Activated naive CD4-positive, alpha-beta T cell treated with anti-CD3 and anti-CD28 coated beads, Interleukin-2, amount 50 U/mL, for 16 hours (primary cell): ENCODE measurements around the gene ACVR2A.

Source experiments
- DNase-seq: peaks from one replicate; pipeline ENCODE4 v3.0.0-alpha.2; 2020

Gene ACVR2A

DNA sequence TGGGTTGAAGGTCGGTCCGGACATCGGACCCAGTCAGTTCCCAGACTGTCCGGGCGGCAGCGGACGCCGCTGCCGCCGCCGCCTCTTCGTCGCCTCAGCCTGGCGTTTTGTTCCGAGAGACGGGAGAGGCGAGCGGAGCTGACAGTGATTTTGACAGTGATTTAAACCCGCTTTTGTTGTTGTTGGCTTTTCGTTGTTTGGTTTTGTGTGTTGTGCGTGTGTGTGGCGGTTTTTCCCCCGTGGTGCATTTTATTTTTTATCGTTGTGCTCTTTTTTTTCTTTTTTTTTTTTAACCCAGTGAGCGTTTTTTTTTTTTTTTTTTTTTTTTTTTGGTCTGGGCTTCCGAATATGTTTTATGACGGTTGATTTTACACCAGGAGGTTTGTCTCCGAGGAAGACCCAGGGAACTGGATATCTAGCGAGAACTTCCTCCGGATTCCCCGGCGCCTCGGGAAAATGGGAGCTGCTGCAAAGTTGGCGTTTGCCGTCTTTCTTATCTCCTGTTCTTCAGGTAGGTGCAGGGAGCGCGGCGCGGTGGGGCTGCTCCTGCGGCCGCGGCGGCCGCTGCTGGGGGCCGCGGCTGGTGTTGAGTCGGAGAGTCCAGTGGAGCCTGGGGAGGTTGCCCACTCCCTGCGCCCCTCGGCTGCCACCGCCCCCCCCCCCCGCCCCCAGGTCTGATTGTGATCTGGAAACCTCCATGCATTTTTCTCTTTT, at the start of gene ACVR2A:
Gene ACVR2A (plus strand): TSS at position 333 of the 714 bp plus-strand sequence. CDS start 124 bp downstream, at position 457.
- DNase-seq = peak; percentile 24

DNA sequence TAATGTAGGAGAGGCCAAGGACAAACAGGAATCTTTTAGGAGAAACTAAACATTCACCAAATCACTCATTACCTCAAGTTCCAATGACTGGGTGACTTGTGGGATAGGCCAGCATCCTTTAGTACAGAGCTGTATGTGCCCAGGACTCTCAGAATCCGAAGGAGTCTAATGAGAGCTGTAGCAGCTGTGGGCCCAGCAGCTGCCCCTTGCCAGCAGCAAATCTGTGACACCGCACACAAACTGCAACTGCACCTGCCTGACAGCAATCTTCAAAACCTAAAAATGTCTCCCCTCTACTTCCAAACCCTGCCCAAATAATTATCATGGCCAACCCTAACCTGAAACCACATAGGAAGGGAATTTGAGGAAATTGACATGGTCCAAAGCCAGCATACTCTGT, 44.5 kb upstream of the ACVR2A start:
- no peak for DNase-seq

DNA sequence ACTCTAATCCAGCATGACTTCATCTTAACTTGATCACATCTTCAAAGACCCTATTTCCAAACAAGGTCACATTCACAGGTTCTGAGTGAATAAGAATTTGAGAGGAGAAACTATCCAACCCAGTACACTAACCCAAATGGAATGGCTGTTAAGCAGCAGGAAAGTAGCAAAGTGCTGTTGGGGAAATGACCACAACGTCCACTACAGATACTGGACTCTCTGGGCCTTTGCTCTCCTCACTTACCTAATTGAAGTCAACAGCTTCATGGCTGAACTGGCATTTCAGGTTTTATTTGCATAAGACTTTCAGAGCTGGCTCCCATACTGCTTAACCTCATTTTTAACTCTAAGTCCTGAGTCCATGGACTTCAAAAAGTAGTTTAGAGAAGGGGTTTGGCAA, 38.0 kb upstream of the ACVR2A start:
- DNase-seq = no peak

DNA sequence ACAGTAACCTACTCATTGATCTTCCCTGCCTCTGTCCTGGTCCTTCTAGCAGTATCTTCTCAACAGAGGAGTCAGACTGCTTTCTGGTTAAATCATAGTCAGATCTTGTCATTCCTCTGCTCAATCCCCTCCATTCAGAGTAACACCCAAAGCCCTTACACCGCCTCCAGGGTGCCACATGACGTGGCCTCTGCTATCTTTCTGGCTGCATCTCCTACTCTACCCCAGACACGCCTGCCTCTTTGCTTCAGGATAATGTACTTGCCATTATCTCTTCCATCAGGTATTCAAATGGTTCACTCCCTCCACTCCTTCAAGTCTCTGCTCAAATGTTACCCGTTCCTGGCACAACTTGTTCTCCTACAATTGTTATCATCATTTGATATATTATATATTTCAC, 36.3 kb upstream of the ACVR2A start:
- DNase-seq = no peak

DNA sequence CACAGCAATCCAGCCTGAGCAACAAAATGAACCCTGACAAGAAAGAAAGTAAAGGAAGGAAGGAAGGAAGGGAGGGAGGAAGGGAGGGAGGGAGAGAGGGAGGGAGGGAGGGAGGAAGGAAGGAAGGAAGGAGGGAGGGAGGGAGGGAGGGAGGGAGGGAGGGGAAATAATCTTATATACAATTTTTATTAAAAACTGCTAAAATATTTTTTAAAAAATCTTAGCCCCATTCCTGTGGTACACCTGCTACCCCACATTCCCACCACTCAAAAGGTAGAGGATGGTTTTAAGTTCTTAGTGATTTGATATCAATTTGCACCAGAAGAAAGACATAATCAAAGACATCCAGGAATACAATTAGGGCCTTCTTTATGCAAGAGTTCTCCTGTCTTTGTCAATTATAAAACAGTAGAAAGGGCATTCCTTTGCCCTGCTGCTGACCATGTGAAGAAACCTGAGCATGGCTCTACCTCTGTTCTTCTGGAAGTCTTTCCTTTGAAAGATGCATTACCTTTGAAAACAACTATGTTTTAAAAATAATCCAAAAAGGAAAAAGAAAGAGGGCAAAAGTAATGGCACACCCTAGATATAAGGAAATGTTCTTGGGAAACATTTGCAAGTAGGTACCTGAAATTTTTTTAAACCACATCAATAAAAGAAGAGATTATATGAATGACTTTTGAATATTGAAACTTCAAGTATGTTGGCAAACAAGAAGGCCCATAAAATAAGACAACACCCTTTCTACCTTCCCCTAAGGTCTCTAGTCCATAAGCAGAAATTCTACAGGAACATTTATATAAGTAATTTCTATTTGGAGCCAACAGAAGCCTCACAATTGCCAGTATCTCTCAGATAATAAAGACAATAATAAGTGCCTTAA, 33.7 kb upstream of the ACVR2A start:
- DNase-seq = no peak

DNA sequence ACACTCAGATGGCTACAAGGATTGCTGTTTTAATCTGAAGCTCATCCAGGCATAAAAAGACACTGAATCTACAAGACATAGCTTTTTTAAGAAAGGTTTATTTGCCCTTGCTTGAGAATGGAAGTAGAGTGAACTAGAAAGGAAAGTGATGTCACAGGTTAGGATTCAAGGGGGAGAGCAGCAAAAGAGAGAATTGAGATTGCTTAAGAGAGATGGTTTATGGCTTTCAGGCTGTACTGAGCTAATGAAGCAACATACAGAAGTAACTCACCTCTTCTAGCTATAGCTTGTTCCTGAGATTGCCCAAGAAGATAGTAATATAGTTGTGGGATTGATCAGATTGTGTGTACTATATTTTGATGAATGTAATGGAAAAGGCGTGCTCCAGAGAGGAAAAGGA, 26.1 kb upstream of the ACVR2A start:
- DNase-seq = no peak

DNA sequence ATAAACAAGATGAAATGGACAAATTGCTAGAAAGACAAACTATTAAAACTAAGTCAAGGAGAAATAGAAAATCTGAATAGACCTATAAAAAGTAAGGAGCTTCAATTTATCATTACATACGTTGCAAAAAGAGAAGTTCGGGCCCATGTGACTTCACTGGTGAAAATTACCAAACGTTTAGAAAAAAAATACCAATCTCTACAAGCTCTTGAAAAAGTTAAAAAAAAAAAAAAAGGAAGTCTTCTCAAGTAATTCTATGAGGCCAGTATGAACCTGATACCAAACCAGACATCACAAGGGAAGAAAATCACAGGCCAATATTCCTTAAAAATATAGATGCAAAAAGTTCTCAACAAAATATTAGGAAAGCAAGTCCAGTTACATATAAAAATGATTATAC, 20.2 kb upstream of the ACVR2A start:
- DNase-seq = no peak

DNA sequence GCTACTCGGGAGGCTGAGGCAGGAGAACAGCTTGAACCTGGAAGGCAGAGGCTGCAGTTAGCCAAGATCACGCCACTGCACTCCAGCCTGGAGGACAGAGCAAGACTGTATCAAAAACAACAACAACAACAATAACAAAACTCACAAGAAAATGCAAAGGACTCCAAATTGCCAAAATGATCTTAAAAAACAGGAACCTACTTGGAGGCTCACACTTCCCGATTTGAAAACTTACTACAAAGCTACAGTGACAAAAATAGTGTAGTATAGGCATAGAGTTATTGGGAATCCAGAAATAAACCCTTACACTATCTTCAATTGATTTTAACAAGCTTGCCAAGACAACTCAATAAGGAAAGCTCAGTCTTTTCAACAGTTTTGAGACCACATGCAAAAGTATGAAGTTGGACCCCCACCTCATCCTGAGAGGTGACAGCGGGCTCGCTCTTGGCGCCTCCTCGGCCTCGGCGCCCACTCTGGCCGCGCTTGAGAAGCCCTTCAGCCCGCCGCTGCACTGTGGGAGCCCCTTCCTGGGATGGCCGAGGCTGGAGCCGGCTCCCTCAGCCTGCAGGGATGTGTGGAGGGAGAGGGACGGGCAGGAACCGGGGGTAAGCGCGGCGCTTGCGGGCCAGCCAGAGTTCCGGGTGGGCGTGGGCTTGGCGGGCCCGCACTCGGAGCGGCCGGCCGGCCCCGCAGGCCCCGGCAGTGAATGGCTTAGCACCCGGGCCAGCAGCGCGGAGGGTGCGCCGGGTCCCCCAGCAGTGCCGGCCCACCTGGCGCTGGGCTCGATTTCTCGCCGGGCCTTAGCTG, 18.3 kb upstream of the ACVR2A start:
- no peak for DNase-seq

DNA sequence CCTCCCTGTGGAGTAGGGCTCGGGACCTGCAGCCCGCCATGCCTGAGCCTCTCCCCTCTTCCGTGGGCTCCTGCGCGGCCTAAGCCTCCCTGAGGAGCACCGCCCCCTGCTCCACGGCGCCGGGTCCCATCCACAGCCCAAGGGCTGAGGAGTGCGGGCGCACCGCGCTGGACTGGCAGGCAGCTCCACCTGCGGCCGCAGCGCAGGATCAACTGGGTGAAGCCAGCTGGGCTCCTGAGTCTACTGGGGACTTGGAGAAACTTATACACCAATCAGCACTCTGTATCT, 17.8 kb upstream of the ACVR2A start:
- DNase-seq = no peak

DNA sequence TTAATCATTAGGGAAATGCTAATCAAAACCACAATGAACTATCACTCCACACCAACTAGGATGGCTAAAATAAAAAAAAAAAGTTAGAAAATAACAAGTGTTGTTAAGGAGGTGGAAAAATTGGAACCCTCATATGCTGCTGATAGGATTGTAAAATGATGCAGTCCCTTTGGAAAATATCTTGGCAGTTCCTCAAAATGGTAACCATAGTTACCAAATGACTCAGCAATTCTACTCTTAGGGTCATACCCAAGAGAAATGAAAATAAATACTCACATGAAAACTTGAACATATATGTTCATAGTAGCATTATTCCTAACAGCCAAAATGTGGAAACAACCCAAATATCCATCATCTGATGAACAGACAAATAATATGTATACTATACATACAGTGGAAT, 15.7 kb upstream of the ACVR2A start:
- no peak for DNase-seq

DNA sequence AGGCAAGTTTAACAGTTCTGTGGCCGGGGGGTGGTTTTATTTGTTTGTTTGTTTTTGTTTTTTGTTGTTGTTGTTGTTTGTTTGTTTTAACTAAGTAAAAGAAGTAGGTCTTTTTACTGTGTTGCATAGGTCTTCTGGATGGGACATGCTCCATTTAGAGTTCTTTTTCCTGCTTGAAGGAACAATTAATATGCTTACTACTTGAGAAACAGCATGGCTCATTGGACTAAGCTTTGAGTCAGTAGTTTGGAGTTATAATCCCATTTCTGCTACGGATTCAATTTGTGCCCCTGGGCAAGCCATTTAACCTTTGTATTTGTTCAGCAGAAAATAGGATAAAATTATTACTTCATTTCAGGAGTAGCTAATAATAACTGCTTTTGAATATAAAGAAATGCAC, 8.7 kb upstream of the ACVR2A start:
- DNase-seq = no peak

DNA sequence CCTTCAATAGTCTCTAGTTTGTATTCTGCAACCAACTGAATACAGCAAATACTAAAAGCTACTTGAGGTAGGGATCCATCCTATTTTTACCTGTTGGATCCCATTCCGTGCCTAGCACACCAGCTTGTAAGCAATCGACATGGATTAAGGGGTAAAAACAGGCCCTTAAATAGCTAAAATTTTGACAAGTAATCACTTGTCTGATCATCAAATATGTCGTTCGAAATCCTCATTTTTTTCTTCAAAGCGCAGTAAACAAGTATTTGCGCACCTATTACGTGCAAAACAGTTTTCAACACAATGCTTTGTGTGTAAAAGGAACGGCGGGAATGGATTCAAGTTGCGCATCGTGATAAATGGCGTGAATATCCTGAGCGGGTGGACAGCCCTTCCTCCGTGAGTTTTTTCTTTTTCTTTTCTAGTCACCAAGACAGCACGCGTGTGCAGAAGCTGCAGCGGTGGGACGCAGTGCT, 1.4 kb upstream of the ACVR2A start:
- DNase-seq = no peak

DNA sequence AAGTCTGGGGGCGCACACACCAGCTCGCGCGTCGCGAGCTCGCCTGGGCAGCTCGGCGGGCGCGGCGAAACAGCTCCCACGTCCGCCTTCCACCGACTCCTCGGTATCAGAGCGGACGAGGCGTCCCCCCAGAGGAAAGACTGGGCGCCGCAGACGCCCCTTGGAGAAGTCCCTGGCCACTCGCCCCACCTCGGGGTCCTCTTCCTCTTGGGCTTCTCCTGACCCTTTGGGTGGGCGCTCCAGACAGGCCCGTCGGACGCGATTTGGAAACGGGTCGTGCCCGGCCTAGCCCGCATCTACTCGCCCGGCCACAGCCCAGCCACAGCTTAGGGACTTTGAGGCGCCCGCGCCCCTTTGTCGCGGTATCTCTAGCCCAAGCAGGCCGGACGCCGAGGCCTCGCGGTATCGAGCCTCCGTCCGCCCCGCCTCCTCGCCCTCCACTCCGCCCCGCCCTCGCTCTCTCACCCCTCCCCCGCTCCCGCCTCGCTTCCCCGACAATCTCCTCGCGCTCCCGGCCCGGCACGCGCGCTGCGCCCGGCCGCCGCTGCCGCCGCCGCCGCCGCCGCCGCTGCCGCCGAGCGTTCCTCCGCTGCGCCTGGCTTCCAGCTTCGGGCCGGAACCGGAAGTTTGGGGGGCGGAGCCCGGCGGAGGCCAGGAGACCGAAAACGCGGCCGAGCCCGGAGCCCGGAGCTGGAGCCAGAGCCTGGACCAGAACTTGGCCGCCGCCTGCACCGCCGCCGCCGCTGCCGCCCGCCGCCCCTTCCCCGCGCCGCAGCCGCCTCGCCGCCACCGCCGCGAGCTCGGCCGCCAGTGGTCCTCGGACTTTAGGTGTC, 749 bp upstream of the ACVR2A start:
- peak; percentile 91 for DNase-seq

DNA sequence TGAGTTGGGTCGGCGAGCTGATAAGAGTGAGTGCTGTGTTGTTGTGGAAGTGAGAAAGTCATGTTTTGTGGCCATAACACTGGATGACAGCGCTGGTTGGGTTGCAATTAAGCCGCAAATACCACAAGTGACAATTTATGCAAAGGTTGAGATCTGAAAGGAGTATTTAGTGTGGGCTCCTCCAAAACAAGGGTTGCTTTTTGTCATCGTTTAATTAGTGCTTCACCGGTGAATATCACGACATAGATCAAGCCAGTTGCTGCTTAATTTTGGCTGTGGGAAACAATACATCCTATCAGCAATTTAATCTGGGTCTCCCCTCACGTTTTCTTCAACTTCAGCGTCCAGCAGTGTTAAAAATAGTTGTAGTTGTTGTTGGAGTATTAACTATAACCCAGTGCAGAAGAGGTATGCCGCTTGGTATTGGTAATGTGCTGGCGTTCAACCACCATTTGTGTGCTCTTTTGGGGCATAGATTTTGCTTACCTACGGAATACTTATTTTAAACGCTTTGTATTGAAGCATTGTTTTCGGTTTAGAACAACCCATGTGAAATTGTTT, 662 bp downstream of the ACVR2A start:
- DNase-seq = peak; percentile 36

DNA sequence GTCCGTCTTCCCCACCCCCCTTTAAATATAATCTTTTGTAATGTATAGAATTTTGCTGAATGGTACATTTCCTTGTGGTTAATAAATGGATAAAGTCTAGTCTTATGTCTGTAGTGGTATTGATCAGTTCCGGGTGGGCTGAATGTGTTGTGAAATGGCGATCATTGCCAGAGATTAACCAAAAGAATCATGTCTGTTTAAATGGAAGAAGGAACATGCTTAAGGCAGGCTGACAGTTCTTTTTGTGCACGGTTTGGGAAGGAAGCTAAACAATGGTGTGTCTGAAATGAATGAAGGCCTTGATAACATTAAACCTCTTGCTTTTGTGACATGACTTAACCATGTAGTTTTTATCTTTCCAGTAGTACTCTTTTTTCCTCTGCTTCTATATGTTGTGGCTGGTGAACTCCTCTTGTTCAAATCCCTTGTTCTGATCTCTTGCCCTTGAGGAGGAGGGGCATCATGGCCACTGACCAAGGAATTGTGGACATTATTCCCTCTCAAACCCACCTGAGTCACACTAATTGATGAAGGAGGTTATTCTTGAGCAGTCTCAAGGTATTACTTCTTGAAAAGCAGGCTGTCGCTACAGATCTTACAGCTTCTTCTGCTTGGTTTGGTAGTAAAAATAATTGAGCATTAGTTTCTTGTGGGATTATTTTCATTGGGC, 1.7 kb downstream of the ACVR2A start:
- no peak for DNase-seq

DNA sequence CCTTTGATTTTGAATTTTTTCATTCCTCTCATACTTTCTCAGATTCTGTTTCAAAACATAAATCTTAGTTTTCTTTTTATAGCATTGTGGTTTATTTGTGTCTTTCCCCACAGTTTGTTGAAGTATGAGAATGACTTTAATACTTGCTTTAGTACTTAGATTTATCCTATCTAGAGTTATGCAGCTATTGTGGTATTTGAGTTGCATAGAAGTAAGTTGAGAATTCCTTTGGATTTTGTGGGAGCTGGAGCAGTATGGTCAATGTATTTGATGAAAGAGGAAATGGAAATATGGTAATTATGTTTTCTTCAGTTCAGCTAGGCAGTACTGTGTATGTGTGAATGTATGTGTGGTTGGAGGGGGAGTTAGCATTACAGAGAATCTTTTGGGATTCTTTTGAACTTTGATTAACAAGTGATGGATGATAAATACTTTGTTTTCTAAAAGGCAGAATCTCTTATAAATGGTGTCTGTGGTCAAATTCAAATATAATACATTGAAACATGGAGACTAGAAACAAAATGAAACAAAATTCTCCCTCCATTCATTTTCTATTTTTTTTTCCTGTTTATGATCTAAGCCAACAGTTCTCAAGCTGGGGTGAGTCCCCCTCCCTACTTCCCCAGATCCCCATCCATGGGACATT, 3.0 kb downstream of the ACVR2A start:
- DNase-seq = no peak

DNA sequence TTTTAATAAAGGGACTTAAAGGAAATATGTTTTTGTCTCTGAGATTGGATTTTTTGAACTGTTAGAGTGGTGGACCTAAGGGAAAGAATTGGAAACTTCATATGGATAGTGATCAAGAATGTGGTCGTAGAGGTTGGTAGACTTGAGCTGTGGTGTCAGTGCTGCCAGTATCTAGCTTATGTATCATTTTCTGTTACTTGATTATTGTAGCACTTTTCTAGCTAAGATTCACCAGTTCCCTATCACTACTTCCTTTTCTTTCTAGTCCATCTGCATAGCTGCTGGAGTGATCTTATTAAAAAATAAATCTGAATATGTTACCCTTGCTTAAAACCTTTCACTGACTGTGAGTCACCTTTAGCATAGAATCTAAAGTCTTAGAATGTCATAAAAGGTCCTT, 6.0 kb downstream of the ACVR2A start:
- DNase-seq = no peak

DNA sequence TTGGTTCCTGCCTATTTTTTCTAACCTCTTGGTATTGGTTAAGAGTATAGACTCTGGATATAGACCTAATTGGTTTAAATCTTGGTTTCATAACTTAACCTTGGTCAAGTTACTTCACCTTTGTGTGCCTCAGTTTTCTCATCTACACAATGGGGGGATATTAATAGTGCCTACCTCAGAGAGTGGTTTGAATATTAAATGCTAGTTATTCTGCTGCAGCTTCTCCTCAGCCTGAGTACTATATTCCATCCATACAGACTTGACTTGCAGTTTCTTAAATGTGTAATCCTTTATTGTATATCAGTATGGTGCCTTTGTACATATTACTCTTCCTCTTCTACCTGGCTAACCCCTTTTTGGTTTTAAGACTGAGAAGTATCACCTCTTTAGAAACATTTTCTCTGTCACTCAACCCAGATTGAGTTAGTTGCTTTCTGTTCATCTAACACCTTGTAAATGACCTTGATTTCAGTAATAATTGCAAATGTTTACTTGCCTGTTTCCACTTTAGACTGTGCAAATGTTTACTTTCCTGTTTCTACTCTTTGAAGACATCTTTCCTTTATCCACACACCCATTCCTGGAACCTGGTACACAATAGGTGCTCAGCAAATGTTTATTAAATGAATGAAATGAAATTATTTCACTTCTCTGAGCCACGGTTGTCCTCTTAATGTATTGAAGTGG, 6.6 kb downstream of the ACVR2A start:
- DNase-seq = no peak

DNA sequence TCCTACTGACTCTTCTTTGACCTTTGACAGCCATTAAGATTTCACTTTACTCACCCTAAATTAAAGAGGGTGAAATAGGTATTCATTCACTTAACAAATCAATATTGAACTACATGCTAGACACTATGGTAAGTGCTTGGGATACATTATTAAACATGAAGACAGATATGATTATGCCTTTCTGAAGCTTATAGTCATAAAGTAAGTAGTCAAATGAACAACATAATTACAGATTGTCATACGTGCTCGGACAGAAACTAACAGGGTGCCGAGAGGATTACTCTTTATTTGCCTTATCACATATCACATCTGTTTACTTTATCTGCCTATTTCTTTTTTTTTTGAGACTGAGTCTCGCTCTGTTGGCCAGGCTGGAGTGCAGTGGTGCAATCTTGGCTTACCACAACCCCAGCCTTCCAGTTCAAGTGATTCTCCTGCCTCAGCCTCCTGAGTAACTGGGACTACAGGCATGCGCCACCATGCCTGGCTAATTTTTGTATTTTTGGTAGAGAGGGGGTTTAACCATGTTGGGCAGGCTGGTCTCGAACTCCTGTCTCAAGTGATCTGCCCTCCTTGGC, 9.8 kb downstream of the ACVR2A start:
- DNase-seq = no peak

DNA sequence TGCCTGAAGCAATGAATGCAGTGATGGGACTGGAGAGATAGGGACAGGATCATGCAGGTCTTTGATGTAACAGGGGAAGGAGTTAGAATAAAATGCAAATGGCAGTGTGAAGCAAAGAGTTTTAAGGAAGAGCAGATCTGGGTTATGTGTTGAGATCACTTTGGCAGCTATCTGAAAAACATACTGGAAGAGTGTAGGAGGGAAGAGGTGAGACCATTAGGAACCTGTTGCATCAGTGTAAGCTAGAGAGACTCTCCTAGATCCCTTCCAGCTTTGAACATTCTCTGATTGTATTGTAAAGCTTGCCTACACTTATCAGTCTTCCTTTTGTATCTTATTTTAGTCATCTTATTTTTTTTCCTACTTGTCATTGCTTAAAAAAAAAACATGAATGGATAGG, 10.5 kb downstream of the ACVR2A start:
- DNase-seq = no peak
